T-helper 2 cell treated with Interferon-gamma antibody and Interleukin-4, amounts not matched to agents 5 μg/mL and 100 μg/mL, for 36 hours (primary cell): ENCODE measurements around the gene SLC22A8.
"Not testable (repeated sequence)": the region's sequence is repeated elsewhere in the genome, so short reads cannot be mapped to it uniquely, and the experiment has no call there.

ENCODE experiments used
- DNase-seq: peaks from one replicate; pipeline ENCODE4 v3.0.0; 2021; ENCODE audit warnings: low spot score
- H3K27ac Mint-ChIP-seq: one replicate; pipeline ENCODE4 v1.8.0; 2021; ENCODE audit warnings: mild to moderate bottlenecking, mixed read lengths
- H3K27me3 Mint-ChIP-seq: one replicate; pipeline ENCODE4 v1.8.0; 2021; ENCODE audit warnings: low read depth, mixed read lengths
- H3K36me3 Mint-ChIP-seq: one replicate; pipeline ENCODE4 v1.8.0; 2021; ENCODE audit warnings: low read depth, mixed read lengths
- H3K4me1 Mint-ChIP-seq: one replicate; pipeline ENCODE4 v1.8.0; 2021; ENCODE audit warnings: low read depth, mixed read lengths
- H3K4me3 Mint-ChIP-seq: one replicate; pipeline ENCODE4 v1.8.0; 2022; ENCODE audit warnings: mild to moderate bottlenecking, moderate library complexity, mixed read lengths
- H3K9me3 Mint-ChIP-seq: one replicate; pipeline ENCODE4 v1.8.0; 2021; ENCODE audit warnings: mixed read lengths

The SLC22A8 gene

GRCh38 chr11:63015521-63016215 is at the start of gene SLC22A8:
SLC22A8 (minus strand) TSS chr11:63015841; CDS start chr11:63014958, 883 bp downstream.
- Mint-ChIP-seq H3K9me3 (no peaks in the 10 kb centered on the region), H3K4me3 (no peak within 1 kb of the TSS), H3K4me1 (no peaks in the 10 kb centered on the region), H3K27me3 (peaks cover 3% of the 10 kb centered on the region), H3K27ac (no peak within 1 kb of the TSS), H3K36me3 (no peaks in the 10 kb centered on the region)
- DNase-seq: no peak

- not testable (repeated sequence) for H3K4me3 Mint-ChIP-seq, H3K36me3 Mint-ChIP-seq, H3K27me3 Mint-ChIP-seq, H3K9me3 Mint-ChIP-seq, DNase-seq, H3K27ac Mint-ChIP-seq, H3K4me1 Mint-ChIP-seq
Measured at GRCh38 chr11:63046203-63046602, 30.6 kb upstream of the SLC22A8 start.

GRCh38 chr11:63042596-63042995 is 27.0 kb upstream of the SLC22A8 start:
- Mint-ChIP-seq H3K4me3 (no peak overlapping the region), H3K36me3 (no peaks in the 10 kb centered on the region), H3K9me3 (no peaks in the 10 kb centered on the region), H3K4me1 (no peaks in the 10 kb centered on the region), H3K27me3 (peaks cover 18% of the 10 kb centered on the region), H3K27ac (no peak overlapping the region)
- DNase-seq: no peak

GRCh38 chr11:63032457-63032856 is 16.8 kb upstream of the SLC22A8 start:
- Mint-ChIP-seq H3K4me3 (no peak overlapping the region), H3K27me3 (peaks cover 15% of the 10 kb centered on the region), H3K9me3 (no peaks in the 10 kb centered on the region), H3K36me3 (no peaks in the 10 kb centered on the region), H3K27ac (no peak overlapping the region), H3K4me1 (peaks cover 2% of the 10 kb centered on the region)
- no peak for DNase-seq

- Mint-ChIP-seq H3K9me3 (no peaks in the 10 kb centered on the region), H3K27ac (no peak overlapping the region), H3K4me1 (peaks cover 3% of the 10 kb centered on the region), H3K36me3 (no peaks in the 10 kb centered on the region), H3K4me3 (no peak overlapping the region), H3K27me3 (peaks cover 4% of the 10 kb centered on the region)
- DNase-seq: peak; percentile 65
Measured at GRCh38 chr11:63023841-63024648, 8.4 kb upstream of the SLC22A8 start.

- no peak overlapping the region for H3K4me3 Mint-ChIP-seq
- peaks cover 7% of the 10 kb centered on the region for H3K27me3 Mint-ChIP-seq
- no peaks in the 10 kb centered on the region for H3K36me3 Mint-ChIP-seq
- H3K9me3 Mint-ChIP-seq: no peaks in the 10 kb centered on the region
- H3K27ac Mint-ChIP-seq: no peak overlapping the region
- DNase-seq: no peak
- peaks cover 3% of the 10 kb centered on the region for H3K4me1 Mint-ChIP-seq
Measured at GRCh38 chr11:63023222-63023814, 7.7 kb upstream of the SLC22A8 start.

GRCh38 chr11:63022441-63022840 is 6.8 kb upstream of the SLC22A8 start:
- Mint-ChIP-seq H3K36me3 (no peaks in the 10 kb centered on the region), H3K9me3 (no peaks in the 10 kb centered on the region), H3K27me3 (peaks cover 5% of the 10 kb centered on the region), H3K27ac (no peak overlapping the region), H3K4me1 (peaks cover 3% of the 10 kb centered on the region), H3K4me3 (no peak overlapping the region)
- DNase-seq: no peak

GRCh38 chr11:63020671-63021291 is 5.1 kb upstream of the SLC22A8 start:
- DNase-seq: no peak
- Mint-ChIP-seq H3K9me3 (no peaks in the 10 kb centered on the region), H3K36me3 (no peaks in the 10 kb centered on the region), H3K27ac (no peak overlapping the region), H3K27me3 (peaks cover 5% of the 10 kb centered on the region), H3K4me1 (peaks cover 3% of the 10 kb centered on the region), H3K4me3 (no peak overlapping the region)

GRCh38 chr11:63019506-63019905 is 3.9 kb upstream of the SLC22A8 start:
- H3K9me3 Mint-ChIP-seq: no peaks in the 10 kb centered on the region
- H3K4me1 Mint-ChIP-seq: peaks cover 3% of the 10 kb centered on the region
- H3K4me3 Mint-ChIP-seq: no peak overlapping the region
- no peak overlapping the region for H3K27ac Mint-ChIP-seq
- no peak for DNase-seq
- peaks cover 3% of the 10 kb centered on the region for H3K27me3 Mint-ChIP-seq
- H3K36me3 Mint-ChIP-seq: no peaks in the 10 kb centered on the region

- no peaks in the 10 kb centered on the region for H3K36me3 Mint-ChIP-seq
- H3K9me3 Mint-ChIP-seq: no peaks in the 10 kb centered on the region
- H3K27me3 Mint-ChIP-seq: peaks cover 3% of the 10 kb centered on the region
- no peak for DNase-seq
- no peaks in the 10 kb centered on the region for H3K4me1 Mint-ChIP-seq
- H3K4me3 Mint-ChIP-seq: no peak overlapping the region
- H3K27ac Mint-ChIP-seq: no peak overlapping the region
Measured at GRCh38 chr11:63017306-63017974, 1.8 kb upstream of the SLC22A8 start.

- peaks cover 3% of the 10 kb centered on the region for H3K27me3 Mint-ChIP-seq
- H3K9me3 Mint-ChIP-seq: no peaks in the 10 kb centered on the region
- DNase-seq: no peak
- H3K4me3 Mint-ChIP-seq: no peak overlapping the region
- no peaks in the 10 kb centered on the region for H3K36me3 Mint-ChIP-seq
- H3K27ac Mint-ChIP-seq: no peak overlapping the region
- no peaks in the 10 kb centered on the region for H3K4me1 Mint-ChIP-seq
Measured at GRCh38 chr11:63014408-63015055, 1.1 kb downstream of the SLC22A8 start.

- DNase-seq: no peak
- H3K9me3 Mint-ChIP-seq: no peaks in the 10 kb centered on the region
- H3K4me3 Mint-ChIP-seq: no peak overlapping the region
- H3K4me1 Mint-ChIP-seq: no peaks in the 10 kb centered on the region
- no peaks in the 10 kb centered on the region for H3K36me3 Mint-ChIP-seq
- H3K27ac Mint-ChIP-seq: no peak overlapping the region
- H3K27me3 Mint-ChIP-seq: no peaks in the 10 kb centered on the region
Measured at GRCh38 chr11:63012839-63013238, 2.8 kb downstream of the SLC22A8 start.

GRCh38 chr11:63012430-63012829 is 3.2 kb downstream of the SLC22A8 start:
- H3K9me3 Mint-ChIP-seq: no peaks in the 10 kb centered on the region
- no peak for DNase-seq
- H3K36me3 Mint-ChIP-seq: no peaks in the 10 kb centered on the region
- no peaks in the 10 kb centered on the region for H3K4me1 Mint-ChIP-seq
- H3K27ac Mint-ChIP-seq: no peak overlapping the region
- no peaks in the 10 kb centered on the region for H3K27me3 Mint-ChIP-seq
- no peak overlapping the region for H3K4me3 Mint-ChIP-seq
